TTC549 (cell line): ENCODE data around the gene PAX5.

Experiments
- FAIRE-seq: peaks from 2 replicates; lab custom pipeline; 2012; peaks lifted over from hg19 to GRCh38; lab: Jason Lieb, UNC

Gene PAX5

GRCh38 chr9:36987409-36987808 lies 46.7 kb downstream of the PAX5 start:
- FAIRE-seq: no peak

DNA sequence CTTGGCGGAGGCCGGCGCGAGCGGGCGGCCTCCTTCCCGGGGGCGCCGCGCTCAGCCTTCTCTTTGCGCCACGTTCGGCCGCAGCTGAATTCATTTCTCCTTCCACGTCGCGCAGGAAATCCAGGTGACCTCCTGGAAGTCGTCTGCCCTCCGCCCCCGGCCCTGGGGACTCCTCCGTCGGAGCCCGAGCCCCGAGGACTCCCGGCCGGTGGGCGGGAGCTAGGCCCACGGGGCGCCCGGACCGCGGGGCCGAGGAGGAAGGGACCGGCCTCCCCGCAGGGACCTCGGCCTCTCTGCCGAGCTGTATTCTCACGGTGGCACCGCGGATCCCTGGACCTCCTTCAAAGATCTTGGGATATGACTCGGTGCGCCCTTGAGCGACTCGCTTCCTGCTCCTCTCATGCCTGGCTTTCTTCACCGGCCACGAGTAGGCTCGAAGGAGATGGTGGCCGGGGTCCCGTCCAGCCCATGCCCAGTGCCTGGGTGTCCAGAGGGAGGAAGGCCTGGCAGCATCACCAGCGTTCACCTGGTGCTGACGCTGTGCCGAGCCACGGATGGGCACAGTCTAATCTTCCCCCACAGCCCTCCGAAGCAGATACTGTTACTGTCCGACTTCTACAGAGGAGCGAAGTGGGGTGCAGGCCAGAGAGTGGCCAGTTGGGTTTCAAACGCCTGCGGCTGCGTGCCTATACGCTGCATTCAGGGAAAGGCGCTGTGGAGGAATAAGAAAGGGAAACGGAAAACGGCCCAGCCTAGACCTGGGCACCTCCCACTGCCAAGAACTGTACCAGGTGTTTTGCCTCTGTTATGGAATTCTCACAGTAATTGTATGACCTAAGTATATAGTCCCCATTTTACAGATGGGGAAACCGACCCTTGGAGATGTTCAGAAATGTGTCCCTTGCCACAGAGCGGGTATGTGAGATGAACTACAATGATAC lies 47.3 kb downstream of the PAX5 start:
- no peak for FAIRE-seq

- FAIRE-seq: no peak
Measured at GRCh38 chr9:36985769-36986467, 48.1 kb downstream of the PAX5 start.

- no peak for FAIRE-seq
Measured at GRCh38 chr9:36985061-36985768, 48.9 kb downstream of the PAX5 start.

GRCh38 chr9:36980148-36980974 lies 53.7 kb downstream of the PAX5 start:
- FAIRE-seq: no peak

DNA sequence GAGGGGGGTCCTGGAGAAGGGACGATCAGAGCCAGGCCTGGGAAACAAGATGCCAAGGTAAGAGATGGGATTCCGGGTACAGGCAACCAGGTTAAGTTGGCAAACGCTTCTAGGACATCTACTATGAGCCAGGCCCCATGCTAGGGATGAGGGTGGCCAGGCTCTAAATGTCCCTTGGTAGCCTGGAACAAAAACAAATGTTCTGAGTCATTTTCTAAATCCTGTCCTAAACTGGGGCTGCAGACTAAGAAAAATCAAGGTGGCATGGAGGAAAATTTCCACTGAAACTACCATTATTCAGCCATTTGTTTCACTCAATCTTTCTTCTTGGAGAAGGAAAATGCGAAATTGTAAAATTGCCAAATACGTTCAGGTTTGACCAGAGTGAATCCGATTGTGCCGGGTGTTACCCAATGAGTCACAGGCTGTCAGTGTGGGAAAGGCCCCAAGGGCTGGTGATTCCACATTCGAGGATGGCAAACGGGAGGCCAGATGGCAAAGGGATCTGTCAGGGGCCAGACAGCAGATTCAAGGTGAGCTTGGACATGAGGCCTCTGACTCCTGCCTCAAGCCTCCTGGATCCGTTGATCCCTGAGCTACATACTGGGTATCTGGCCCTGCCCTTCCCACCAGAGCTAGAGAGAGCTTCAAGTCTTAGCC lies 57.6 kb downstream of the PAX5 start:
- no peak for FAIRE-seq

- FAIRE-seq: no peak
Measured at GRCh38 chr9:36974731-36975130, 59.3 kb downstream of the PAX5 start.

DNA sequence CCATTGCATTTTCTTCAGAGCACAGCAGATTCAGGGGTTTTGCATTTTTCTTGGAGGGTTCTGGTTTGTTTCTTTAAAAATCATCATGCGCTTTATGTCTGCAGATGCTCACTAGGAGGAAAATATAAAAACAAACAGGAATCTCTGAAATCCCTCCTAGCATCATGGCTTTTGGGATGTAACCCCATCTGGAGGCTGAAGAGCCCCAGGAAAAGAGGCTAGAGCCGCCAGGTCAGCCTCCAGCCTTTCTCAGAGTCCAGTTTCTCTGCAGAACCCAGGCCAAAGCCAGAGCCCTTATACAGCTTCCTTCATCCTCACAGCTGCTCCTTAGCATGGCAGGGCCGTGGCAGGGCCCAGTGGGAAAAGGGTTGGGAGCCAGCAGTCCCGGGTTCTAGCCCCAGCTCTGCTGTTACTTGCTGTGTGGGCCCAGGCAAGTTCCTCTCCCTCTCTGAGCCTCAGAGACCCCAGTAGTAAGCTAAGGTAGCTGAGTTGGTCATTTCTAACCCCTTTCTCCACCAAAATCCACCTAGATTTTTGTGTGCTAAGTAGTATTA lies 62.1 kb downstream of the PAX5 start:
- FAIRE-seq: no peak

- FAIRE-seq: no peak
Measured at GRCh38 chr9:36970007-36970888, 63.8 kb downstream of the PAX5 start.

DNA sequence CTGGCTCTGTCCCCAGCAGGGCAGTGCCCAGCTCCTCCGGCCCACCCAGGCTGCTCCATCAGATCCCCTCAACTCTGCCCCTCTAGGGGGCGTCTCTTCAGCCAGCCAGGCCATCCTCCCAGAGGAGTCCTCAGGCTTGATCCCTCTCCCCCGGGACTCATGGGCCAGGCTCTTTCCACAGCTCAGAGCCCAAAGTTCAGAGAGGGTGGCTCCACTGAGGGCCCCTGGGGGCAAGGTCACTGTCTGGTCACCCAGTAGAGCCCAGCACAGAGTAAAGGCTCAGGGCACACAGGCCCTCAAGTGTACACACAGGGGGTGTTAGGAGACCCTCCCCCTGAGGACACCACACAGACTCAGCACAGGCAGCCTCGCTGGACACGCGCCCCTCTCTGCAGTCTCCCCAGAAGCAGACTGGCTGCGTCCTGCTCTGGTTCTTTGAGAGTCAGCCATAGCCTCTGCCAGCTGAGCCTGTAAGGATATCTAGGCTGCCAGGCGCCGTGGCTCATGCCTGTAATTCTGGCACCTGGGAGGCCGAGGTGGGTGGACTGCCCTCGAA lies 64.8 kb downstream of the PAX5 start:
- no peak for FAIRE-seq

DNA sequence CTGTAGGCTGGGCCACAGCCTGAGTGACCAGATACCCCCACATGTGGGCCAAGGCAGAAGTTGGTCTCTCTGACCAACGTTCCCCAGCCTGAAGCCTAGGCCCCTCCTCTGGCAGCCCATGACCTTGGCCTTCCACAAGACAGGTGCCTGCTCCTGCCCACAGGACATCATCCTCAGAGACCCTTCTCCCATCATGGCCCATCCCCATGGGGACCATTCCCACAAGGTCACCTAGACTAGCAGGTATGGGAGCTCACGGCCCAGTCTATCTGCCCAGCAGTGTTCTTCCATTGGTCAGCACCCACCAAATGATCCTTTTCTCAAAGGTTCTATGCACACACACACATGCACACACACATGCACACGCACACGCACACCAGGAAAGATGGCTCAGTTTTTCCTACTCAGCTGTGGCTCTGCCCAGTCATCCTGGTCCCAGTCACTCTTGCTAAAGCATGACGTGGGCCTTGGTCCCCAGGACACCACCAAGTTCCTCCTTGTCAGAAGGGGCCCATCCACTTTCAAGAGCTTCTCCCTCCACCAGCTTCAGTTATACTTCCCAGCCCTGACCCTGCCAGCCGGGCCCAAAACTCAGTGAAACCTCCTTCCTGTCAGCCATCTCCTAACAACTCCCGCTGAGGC lies 65.4 kb downstream of the PAX5 start:
- no peak for FAIRE-seq

DNA sequence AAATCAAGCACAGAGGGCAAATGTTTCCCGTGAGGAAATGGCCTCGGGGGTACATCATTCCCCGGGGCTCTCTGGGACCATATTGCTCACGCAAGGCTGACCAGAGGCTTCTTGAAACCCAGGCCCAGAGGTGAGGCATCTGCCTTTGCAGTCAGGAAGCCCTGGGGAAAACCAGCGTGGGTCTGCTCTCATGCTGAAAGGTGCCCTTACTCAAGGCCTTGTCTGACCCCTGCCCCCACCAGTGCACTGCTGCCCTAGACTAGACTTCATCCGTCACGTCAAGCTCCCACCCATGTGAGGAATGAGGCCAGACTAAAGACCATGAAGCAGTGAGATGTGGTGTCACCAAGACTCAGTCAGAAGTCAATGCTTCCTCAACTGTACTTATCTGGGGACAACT lies 66.1 kb downstream of the PAX5 start:
- FAIRE-seq: no peak

DNA sequence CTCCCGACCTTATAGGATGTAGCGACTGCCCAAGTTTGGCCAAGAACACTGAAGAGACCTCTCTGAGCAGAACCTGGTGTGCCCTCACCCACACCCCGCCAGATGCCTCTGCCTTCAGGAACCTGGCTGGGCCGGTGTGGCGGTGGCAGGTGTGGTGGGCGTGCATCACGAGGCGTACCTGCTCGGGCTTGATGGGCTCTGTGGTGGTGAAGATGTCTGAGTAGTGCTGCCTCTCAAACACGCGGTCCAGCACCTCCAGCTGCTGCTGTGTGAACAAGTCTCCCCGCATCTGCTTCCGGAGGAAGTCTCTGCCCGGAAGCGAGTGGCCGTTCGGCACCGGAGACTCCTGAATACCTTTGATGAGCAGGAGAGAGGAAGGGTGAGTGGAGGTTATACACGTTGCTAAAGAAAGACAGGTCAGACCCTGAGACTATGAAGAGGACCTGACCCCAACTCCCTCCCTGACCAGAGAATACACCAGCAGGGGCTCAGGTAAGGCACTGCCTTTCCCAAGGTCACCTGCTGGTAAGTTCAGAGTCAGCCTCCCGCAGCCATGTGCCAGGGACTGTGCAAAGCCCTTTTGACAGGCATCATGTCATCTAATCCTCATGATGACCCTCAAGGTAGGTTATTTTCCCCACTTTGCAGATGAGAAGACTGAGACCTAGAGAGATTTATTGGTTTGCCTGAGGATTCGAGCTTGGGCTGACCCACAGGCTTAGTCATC lies 67.5 kb downstream of the PAX5 start:
- no peak for FAIRE-seq

- FAIRE-seq: no peak
Measured at GRCh38 chr9:36964791-36965190, 69.3 kb downstream of the PAX5 start.

GRCh38 chr9:36963346-36963745 lies 70.7 kb downstream of the PAX5 start:
- no peak for FAIRE-seq

DNA sequence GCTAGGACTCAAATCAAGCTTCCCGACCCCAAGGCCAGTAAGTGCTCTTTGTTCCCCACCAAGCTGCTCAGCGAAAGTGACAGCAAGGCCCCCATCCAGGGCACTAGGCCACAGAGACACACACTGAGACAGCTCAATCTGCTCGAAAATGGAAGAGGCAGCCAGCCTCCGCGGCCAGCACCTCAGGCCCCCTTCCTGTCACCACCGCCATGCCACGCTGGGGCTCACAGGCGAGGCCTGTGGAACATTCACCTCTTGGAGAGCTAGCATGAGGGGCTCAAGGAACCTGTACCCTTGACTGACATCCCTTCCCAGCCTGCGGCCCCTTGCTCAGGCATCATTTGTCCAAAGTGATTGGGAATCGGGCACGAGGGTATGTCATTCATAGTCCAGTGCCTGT lies 71.4 kb downstream of the PAX5 start:
- no peak for FAIRE-seq

DNA sequence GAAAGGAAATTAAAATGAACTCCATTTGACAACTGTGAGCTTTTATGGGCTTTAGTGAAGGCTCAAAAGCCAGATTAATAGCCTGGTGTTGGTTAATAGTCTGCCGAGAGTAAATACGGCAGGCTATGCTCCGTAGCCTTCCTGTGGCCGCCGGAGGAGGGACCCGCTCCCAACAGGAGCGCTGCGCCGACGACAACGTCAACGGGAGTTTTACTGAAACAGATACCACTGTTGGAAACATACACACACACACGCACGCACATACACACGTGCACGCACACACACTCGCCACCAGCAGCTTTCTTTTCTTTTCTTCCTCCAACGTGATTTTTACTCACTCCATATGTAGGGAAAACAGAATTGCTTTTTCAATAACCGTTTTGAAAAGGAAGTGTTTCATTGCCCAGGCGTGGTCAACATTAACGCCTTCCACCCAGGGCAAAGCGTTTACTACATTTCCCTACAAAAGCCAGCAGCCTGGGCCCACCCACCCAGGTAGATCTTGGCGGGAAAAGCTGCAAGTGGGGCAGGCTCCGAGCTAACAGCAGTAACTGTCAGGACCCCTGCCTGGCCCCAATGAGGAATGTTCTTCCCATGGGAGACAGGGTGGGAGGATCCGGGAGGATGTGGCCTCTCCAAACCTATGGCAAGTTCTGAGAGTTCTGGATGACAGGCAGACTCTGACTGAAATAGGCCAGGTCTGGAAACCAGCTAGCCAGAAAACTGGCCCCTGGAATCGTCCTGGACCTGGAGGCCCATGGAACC lies 72.3 kb downstream of the PAX5 start:
- FAIRE-seq: no peak

GRCh38 chr9:36961051-36961450 lies 73.0 kb downstream of the PAX5 start:
- FAIRE-seq: no peak
